HEK293 (cell line): ENCODE results near the gene IGFN1.
A peak's percentile ranks its signal among the peaks of the same experiment; 100 is the strongest.

Experiments
- BCL11A ChIP-seq: fragments of 450-650 bp; formaldehyde crosslinking; IDR thresholded peaks from 2 replicates; pipeline ENCODE4 v1.5.1; 2016; ENCODE audit warnings: low read depth, missing biosample characterization, missing genetic modification characterization
- GFI1B ChIP-seq: fragments of 450-650 bp; formaldehyde crosslinking; IDR thresholded peaks from 2 replicates; pipeline ENCODE4 v1.5.1; 2016; ENCODE audit warnings: missing biosample characterization, missing genetic modification characterization
- HIC1 ChIP-seq: fragments of 450-650 bp; formaldehyde crosslinking; IDR thresholded peaks from 2 replicates; pipeline ENCODE4 v1.5.1; 2016; ENCODE audit warnings: missing biosample characterization, missing genetic modification characterization
- KLF1 ChIP-seq: fragments of 450-650 bp; formaldehyde crosslinking; IDR thresholded peaks from 2 replicates; pipeline ENCODE4 v1.5.1; 2016; ENCODE audit warnings: missing biosample characterization, missing genetic modification characterization
- KLF10 ChIP-seq: fragments of 450-650 bp; IDR thresholded peaks from 2 replicates; pipeline ENCODE4 v1.5.1; 2018; ENCODE audit warnings: missing biosample characterization, mild to moderate bottlenecking, missing genetic modification characterization
- KLF17 ChIP-seq: fragments of 450-650 bp; formaldehyde crosslinking; IDR thresholded peaks from 2 replicates; pipeline ENCODE4 v1.5.1; 2016; ENCODE audit warnings: missing biosample characterization, missing genetic modification characterization
- KLF8 ChIP-seq: fragments of 450-650 bp; formaldehyde crosslinking; IDR thresholded peaks from 2 replicates; pipeline ENCODE4 v1.5.1; 2016; ENCODE audit warnings: missing biosample characterization, missing genetic modification characterization
- SCRT2 ChIP-seq: fragments of 450-650 bp; formaldehyde crosslinking; IDR thresholded peaks from 2 replicates; pipeline ENCODE4 v1.5.1; 2016; ENCODE audit warnings: missing biosample characterization, missing genetic modification characterization
- SP2 ChIP-seq: fragments of 450-650 bp; formaldehyde crosslinking; IDR thresholded peaks from 2 replicates; pipeline ENCODE4 v1.5.1; 2016; ENCODE audit warnings: missing biosample characterization, missing genetic modification characterization
- SP3 ChIP-seq: fragments of 450-650 bp; formaldehyde crosslinking; IDR thresholded peaks from 2 replicates; pipeline ENCODE4 v1.5.1; 2016; ENCODE audit warnings: missing biosample characterization, missing genetic modification characterization
- ZBTB44 ChIP-seq: fragments of 450-650 bp; IDR thresholded peaks from 2 replicates; pipeline ENCODE4 v1.5.1; 2018; ENCODE audit warnings: missing biosample characterization, mild to moderate bottlenecking, missing genetic modification characterization
- ZNF223 ChIP-seq: fragments of 450-650 bp; formaldehyde crosslinking; IDR thresholded peaks from 2 replicates; pipeline ENCODE4 v1.5.1; 2016; ENCODE audit warnings: missing biosample characterization, missing genetic modification characterization
- ZNF311 ChIP-seq: fragments of 450-650 bp; formaldehyde crosslinking; IDR thresholded peaks from 2 replicates; pipeline ENCODE4 v1.5.1; 2017; ENCODE audit warnings: missing biosample characterization, missing genetic modification characterization, borderline replicate concordance
- ZNF473 ChIP-seq: fragments of 450-650 bp; formaldehyde crosslinking; IDR thresholded peaks from 2 replicates; pipeline ENCODE4 v1.5.1; 2017; ENCODE audit warnings: missing biosample characterization, missing genetic modification characterization
- ZNF488 ChIP-seq: fragments of 450-650 bp; formaldehyde crosslinking; IDR thresholded peaks from 2 replicates; pipeline ENCODE4 v1.5.1; 2016; ENCODE audit warnings: missing biosample characterization, missing genetic modification characterization
- ZNF513 ChIP-seq: fragments of 450-650 bp; IDR thresholded peaks from 2 replicates; pipeline ENCODE4 v1.5.1; 2018; ENCODE audit warnings: missing biosample characterization, missing genetic modification characterization
- ZNF623 ChIP-seq: fragments of 450-650 bp; formaldehyde crosslinking; IDR thresholded peaks from 2 replicates; pipeline ENCODE4 v1.5.1; 2016; ENCODE audit warnings: missing biosample characterization, missing genetic modification characterization
- ZNF629 ChIP-seq: fragments of 450-650 bp; formaldehyde crosslinking; IDR thresholded peaks from 2 replicates; pipeline ENCODE4 v1.5.1; 2017; ENCODE audit warnings: missing biosample characterization, missing genetic modification characterization
- ZNF639 ChIP-seq: fragments of 450-650 bp; formaldehyde crosslinking; IDR thresholded peaks from 2 replicates; pipeline ENCODE4 v1.5.1; 2016; ENCODE audit warnings: missing biosample characterization, missing genetic modification characterization
- ZNF701 ChIP-seq: fragments of 450-650 bp; formaldehyde crosslinking; IDR thresholded peaks from 2 replicates; pipeline ENCODE4 v1.5.1; 2016; ENCODE audit warnings: missing biosample characterization, missing genetic modification characterization
- ZNF843 ChIP-seq: fragments of 450-650 bp; formaldehyde crosslinking; IDR thresholded peaks from 2 replicates; pipeline ENCODE4 v1.5.1; 2016; ENCODE audit warnings: missing biosample characterization, missing genetic modification characterization
- ZSCAN30 ChIP-seq: fragments of 450-650 bp; IDR thresholded peaks from 2 replicates; pipeline ENCODE4 v1.5.1; 2018; ENCODE audit warnings: missing biosample characterization, mild to moderate bottlenecking, missing genetic modification characterization, moderate library complexity

The IGFN1 gene

DNA sequence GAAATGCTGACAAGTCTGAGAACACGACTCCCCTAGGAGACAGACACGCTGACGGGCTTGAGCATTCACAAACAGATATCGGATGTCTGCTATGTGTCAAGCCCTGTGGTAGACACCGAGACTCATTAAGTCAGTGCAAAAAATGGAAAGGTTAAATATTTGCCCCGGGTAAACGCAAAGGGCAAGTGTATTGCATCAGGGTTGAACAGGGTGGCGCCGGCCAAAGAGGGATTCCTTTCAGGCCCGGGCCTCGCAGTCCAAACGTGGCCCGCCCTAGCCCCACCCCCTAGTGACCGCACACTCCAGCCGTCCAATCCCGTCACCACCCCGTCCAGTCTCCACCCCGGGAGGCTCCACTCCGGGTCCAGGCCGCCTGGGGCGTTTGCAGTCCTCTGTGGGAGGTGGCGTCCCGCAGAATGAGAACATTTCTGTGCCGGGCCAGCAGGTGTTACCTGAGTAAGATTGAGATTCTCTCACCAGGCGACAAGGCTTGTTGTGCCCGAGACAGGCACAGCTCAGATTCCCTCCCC, 20.0 kb upstream of the IGFN1 start (continued):
- TF ChIP-seq ZBTB44 (tag by site-specific recombination) (peak; percentile 74), ZNF701 (tag by site-specific recombination) (no peak), SP2 (tag by site-specific recombination) (peak; percentile 81), ZNF629 (tag by site-specific recombination) (peak; percentile 70; the same call in 1 of the 2 replicates), ZNF488 (tag by site-specific recombination) (no peak), KLF8 (tag by site-specific recombination) (peak; percentile 65; the same call in 1 of the 2 replicates), ZNF639 (tag by site-specific recombination) (peak; percentile 65), ZNF623 (tag by site-specific recombination) (0 out of 2 replicates have a peak, but pooled peaks have one; percentile 28), ZNF513 (tag by site-specific recombination) (no peak), KLF10 (tag by site-specific recombination) (0 out of 2 replicates have a peak, but pooled peaks have one; percentile 61), ZSCAN30 (tag by site-specific recombination) (peak; percentile 48; the same call in 1 of the 2 replicates), ZNF473 (tag by site-specific recombination) (no peak), KLF1 (peak; percentile 79), HIC1 (tag by site-specific recombination) (peak; percentile 78), SP3 (tag by site-specific recombination) (peak; percentile 74), SCRT2 (tag by site-specific recombination) (peak; percentile 34; the same call in 1 of the 2 replicates), ZNF223 (tag by site-specific recombination) (peak; percentile 99), KLF17 (tag by site-specific recombination) (peak; percentile 84; the same call in 1 of the 2 replicates), ZNF311 (tag by site-specific recombination) (no peak), BCL11A (tag by site-specific recombination) (peak; percentile 60; the same call in 1 of the 2 replicates), ZNF843 (tag by site-specific recombination) (no peak), GFI1B (tag by site-specific recombination) (0 out of 2 replicates have a peak, but pooled peaks have one; percentile 12)
- TF ChIP-seq, all 188 proteins: peak for 36
